GM19035 (cell line): ENCODE data around the gene CD34.
A peak's percentile ranks its signal among the peaks of the same experiment; 100 is the strongest.
"Not testable (repeated sequence)": the region's sequence is repeated elsewhere in the genome, so short reads cannot be mapped to it uniquely, and the experiment has no call there.

Source experiments
- ATAC-seq: cut with Tn5 transposase; IDR thresholded peaks from one replicate; pipeline ENCODE4 v1.9.1; 2021; ENCODE audit not compliant: unreplicated experiment

CD34 gene

DNA sequence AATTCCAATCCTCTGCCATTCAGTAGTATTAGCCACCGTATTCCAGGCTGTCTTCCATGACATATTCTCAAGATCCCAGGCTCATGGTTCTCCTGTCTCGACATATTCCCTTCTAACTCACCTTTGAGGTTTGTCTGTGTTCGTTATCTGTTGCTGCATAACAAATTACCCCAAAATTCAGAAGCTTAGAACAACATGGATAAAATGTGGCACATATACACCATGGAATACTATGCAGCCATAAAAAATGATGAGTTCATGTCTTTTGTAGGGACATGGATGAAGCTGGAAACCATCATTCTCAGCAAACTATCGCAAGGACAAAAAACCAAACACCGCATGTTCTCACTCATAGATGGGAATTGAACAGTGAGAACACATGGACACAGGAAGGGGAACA, 33.0 kb downstream of the CD34 start:
- not testable (repeated sequence) for ATAC-seq

DNA sequence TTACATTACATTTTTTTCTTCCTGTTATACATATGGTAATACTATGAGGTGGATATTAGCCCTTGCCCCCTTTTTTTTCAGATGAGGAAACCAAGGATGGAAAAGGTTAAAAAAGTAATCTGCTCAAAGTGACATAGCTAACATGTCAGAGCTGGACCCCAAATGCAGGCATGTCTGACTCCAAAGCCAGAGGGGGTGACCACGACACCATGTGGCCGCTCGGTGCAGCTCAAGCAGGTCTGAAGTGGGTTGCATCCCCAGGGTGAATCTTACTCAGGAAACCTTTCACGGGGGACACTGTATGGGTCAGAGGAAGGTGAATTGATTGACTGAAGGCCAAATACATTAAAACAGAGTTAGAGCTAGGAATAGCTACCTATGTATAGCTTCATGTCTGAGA, 34.8 kb downstream of the CD34 start:
- ATAC-seq: no peak

DNA sequence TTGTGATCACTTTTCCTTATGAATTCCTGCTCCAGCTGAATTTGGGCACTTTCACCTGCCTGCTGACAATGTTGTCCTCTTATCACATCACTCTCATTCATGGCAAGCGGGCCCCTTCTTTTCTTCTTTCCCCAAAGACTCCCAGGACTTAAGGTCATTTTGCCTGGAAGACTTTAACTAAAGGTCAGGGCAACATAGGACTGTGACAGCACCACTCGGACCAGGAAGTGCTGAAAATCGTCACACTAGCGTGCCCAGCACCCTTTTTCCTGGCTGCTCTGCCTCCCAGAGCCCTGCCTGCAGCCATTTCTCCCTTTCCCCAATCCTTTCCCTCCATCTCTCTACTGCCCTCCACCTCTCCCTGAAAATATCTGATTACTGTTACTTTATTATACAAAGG, 35.4 kb downstream of the CD34 start:
- no peak for ATAC-seq

DNA sequence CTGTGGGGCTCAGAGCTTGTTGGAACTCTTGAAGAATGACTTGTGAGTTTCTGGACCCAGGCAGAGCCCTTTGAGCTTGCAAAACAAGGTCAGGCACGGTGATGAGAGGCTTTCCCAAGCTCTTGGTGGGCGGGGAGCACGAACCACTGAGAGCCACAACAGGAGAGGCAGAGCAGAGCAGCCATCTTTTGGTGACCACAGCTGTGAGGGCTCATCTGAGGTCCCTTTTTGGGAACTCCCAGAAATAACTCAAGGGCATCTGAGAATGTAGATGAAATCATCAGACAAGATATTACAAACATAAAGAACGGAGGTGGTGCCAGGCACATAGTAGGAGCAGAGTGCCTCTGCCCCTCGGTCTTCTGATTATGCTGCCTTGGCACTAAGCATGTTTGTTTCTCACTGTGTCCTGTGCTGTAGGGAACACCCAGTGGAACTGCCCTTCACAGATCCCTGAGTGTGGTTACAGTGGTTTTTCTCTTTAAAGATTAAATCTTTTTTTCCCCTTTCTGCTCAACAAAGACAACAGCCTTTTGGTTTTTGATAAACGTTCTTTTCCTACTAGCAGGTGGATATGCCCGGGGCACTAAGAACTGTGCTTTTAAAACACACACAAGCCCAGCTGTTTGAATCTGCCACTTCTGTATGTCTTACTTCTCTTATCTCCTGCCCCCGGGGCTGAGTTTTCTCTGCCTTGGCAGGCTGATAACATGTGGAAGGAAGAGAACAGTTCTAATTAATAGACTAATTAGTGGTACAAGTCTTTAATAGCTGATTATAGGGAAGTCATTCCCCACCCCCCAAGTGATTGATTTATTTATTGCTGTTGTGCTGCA, 37.7 kb downstream of the CD34 start:
- no peak for ATAC-seq

DNA sequence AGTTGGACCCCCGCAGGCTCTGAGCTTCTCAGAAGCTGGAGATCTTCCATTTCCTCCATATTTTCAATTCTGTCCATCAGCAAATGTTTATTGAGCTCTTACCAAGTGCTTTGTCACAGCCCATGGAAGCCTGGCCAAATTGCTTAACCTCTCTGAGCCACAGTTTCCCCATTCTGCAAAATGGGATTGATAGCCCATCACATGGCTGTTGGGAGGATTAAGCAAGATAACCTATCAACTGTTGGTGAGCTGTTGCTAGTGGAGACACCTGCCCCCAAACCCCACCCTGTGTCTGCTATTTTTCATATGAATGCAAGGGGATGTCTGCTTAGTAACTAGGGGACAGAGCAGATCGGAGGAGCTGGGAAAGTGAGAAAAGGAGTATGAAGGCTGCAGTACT, 38.3 kb downstream of the CD34 start:
- no peak for ATAC-seq

DNA sequence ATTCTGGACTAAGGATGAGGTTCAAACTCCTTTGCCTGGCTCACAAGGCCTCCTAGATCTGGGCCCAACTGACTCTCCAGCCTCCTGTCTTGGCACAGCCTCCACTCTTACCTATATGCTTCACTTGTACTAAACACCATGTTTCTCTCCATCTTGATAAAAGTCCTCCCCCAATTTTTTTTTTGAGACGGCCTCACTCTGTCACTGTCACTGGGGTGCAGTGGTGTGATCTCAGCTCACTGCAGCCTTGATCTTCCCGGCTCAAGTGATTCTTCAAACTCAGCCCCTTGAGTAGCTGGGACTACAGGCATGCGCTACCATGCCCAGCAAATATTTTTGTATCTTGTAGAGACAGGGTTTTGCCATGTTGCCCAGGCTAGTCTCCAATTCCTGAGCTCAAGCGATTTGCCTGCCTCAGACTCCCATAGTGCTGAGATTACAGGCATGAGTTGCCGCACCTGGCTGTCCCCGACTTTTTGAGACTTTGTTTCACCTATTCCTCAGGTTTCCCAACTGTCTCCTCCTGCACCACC, 39.7 kb downstream of the CD34 start:
- no peak for ATAC-seq

DNA sequence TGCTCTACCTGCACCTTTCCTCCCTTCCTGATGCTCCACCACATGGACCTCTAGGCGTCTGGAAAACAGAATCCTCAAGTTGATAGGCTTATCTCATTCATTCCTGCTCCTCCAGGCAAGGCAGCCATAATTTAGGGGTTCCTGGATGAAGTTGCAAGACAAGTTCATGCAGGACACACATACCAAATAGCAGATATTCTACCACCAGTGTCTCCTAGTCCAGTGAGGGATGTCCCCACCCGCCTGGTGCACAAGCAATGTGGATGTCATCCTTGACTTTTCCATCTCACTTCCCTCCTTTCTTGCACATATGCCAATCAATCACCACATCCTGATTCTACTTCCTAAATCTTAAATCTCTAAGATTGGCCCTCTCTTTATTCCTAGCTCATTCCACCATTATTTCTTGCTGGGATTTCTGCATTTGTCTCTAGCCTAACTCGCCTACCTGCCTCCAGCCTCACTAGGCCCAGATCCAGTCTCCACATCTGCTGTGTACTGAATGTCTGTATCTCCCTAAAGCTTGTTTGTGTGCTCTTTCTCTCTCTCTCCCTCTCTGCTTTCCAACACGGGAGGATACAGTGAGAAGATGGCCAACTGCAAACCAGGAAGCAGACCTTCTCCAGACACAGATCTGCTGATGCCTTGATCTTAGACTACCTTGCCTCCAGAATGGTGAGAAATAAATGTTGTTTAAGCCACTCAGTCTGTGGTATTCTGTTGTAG, 40.5 kb downstream of the CD34 start:
- ATAC-seq: no peak

DNA sequence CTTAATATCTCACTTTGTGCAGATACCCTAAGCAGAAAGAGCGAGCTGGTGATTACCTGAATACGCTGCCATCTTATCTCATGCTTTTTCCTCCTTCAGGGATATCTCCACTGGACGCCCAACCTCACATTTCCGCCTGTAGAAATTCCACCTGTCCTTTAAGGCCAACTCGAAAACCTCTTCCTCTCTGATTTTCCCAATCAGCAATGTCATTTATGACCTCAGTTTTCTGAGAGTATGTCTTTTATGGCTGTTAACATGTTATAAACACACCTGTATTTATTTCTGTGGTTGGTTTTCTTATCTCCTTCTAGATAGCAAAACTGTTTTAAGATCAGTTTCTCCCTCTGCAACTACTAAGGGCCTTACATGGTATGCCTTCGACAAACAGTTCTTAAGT, 41.1 kb downstream of the CD34 start:
- ATAC-seq: no peak

DNA sequence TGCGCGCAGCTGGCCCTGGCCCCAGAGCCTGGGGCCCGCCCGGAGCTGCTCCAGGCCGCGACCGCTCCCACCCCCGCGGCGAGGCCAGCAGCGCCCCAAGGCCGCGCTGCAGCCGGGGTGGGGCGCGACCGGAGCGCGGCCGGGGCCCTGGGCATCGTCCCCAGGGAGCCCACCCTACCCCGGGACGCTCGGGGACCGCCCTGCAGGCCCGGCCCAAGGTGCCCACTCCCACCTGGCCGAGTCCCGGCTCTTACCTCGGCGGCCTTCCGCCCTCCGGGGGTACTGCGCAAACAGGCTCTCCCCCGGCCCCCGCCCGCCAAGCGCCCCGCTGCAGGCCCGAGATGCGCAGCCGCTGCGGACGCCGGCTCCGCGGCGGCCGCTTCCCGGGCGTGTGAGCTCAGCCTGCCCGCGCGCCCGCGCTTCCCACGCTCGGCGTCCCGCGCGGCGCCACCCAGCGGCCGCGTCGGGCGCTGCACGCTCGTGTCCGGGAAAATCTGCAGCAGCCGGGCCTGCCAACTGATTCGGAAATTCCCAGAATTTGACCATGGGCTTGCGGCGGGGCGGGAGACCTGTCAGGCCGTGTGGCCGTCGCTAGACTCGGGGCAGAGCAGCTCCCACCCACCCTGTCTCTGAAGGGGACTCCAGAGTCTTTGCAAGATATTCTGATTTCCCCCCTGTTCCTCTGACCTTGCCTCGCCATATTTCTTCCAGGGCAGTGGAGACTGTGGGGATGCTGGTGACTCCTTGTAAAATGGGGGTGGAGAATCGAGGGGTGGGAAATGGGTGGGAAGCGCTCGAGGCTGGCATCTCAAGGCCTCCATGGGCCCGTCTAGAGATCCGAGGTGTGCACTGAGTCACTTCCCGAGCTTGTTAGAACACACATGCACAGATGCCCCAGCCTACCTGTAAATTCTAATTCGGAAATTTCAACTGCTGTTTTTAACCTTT, 41.9 kb downstream of the CD34 start:
- ATAC-seq: peak; percentile 65

DNA sequence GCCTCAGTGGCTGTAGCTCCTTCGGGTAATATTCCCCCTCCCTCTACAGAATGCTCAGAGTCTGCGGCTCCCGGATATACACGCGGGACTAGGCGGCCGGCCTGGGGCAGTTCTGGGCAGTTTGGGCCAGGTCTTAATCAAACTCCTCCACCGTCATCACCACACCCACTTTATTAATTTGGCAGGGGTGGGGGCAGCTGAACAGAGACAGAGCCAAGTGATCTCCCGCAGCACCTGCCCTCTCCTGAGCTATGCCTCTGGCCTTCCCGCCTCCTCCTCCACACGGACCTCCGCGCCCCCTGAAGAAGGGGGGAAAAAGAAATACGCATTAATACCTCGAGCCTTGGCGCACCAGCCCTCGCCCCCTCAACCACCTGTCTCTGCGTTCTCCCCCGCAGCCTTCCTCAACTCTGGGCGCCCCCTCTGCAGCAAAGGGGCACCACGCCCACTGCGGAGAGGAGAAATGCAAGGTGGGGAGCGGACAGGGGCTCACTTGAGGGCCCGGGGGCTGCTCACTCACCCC, 42.6 kb downstream of the CD34 start:
- no peak for ATAC-seq

DNA sequence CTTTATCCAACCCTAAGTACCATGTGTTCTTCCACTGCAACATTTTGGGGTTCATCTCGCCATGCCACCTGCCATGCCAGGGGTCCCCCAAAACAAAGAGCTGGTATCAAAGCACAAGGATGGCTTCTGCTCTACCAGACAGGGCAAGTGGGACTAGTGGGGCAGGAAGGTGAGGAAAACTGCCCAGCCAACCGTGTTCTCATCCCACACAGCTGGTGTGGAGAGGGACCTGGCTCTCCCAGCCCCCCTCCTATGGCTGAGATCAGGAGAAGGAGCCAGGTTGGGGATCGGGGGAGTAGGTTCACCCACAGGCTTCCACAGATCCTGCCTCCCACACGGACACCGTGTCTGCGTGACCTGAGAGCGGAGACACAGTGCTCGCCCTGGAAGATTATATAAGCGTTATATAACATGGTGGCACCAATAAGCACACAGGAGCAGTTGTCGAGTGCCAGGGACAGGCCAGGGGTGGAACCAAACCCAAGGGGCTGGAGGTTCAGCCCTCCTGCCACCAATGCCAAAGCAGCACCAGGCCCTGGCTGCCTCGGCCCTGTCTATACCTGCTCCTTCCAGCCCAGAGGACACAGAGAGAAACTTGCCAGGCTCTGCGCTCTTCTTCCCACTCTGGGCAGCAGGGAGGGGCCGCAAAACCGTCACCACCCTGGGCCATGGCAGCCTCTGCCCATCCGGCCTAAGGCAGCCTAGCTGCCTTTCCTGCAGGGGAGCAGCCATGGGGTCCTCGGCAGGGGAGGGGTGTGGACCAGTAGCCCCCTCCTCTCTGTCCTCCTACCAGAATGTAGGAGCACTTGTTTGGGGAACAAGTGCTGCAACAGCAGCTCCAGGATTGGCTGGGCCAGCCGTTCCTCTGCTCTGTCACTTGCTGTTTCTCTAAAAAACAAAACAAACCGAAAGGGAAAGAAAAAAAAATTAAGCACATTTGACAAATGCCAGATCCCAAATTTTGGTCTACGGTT, 43.5 kb downstream of the CD34 start:
- ATAC-seq: no peak

DNA sequence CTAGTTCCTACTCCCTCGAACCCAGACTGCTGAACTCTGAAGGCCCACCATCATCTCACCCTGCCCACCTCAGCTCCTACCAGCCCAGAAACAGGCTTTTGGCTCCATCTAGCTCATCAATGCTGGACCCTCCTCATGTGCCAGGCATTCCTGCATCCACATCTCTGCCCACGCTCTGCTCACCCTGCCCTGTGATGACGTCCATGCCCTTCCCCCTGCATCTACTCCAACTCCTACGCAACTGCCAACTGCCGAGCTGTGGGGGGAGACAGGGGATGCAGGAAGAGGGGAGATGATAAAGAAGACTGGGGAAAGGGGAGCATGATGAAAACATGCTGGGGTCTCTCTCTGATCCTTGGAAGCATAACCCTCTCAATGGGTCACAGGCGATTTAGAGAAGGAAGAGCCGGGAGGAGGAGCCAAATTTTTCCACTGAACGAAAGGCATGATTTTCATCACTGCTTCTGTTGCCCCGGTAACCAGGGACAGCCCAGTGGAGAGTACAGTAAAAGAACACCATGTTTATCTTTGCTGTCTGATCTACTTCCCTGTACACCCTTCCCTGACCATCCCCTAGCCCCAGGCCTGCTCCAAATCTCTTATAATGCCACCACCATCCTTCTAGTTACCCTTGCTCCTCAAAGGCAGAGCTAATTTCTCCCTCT, 44.3 kb downstream of the CD34 start:
- no peak for ATAC-seq

DNA sequence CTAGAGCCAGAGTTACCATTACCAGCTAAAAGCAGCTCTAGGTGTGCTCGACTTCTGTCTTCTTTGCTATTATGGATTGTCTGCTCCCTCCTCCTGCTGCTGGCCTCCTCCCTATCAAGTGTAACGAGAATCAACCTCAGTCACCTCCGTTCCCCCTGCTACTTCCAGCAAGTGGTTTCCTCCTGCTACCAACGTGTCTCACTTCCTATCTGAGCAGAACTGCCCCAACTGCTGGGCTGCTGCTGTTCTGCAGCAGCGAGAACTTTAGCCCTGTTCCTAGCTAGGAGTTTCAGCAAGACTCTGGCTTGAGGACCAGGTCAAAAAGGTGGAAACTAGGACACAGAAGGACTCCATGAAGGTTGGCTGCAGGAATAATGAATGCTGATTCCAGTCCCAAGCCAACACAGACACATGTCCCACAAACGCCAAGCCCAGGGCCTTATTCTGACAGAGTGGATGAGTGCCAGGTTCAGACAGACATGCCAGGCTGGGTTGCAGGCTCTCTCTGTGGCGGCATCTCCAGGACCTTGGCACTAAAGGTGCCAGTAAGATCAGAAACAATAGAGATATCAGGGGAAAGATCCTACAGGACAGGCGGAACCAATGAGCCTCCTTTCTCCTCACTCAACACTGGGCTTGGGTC, 46.9 kb downstream of the CD34 start:
- ATAC-seq: no peak

DNA sequence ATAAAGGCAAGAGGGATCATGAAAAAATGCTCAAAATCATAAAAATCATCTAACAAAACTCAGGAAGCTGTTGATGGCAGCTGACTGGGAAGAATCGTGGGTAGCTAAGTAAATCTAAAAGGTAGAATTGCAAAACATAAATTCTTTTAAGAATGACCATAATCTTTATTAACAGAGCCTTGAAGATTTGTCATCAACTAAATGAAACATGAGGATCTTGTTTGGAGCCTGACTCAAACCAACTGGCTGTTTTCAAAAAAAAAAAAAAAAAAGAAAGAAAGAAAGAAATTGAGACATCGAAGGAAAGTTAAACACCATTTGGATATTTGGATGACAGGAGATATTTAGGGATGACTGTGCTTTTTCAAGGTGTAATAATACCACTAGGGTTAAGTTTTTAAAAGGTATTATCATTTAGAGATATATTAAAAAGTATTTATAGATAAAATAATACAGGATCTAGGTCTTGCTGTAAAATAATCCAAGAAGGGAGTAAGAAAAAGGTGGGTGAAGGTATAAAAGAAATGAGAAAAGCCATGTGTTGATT, 48.6 kb downstream of the CD34 start:
- no peak for ATAC-seq

DNA sequence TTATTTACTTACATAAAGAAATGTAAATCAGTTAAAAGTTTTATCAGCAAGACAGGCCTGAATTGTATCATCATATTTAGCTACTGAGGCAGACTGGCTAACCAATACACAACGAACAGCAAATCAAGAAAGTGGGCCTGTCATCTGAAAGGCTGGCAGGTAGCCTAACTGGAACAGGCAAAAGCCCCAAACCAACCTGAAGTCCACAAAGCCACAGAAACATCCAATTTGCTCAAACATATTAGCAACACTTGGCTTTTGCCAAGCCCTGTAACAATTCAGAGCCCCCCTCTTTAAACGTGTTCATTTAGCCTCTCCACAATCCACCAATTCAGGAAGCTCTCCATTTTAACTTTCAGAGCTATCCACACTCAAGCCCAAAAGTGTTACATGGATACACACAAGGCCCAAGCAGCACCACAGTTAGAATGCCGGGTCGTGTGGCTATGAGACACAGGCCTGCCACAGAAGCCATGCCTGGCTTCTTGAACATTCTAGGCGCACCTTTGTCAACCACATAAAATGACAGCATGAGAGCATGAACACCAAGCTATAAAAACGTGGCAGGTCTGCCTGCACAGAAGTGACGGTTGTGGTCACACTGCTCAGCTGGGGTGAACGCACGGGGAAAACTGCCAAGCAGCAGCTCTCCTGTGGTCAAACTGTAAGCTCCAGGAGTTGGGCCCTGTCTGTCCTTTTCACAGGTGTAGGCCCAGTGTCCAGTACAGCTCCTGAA, 49.3 kb downstream of the CD34 start:
- no peak for ATAC-seq

DNA sequence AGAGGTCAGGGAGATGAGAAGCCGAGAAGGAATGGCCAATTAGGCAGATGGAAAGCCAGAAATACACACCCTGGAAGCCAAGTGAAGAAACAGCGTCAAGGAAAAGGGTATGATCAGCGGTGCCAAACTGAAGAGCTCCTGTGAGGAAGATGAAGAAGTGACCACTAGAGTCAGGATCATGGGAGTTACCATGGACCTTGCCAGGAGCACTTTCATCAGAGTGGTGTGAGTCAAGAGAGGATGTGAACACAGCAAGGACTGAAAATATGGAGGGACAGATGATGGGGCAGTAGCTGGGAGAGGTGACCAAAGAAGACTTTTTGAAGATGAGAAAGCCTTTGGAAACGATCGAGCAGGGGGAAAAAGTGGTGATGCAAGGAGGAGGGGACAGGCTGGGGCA, 50.4 kb downstream of the CD34 start:
- ATAC-seq: no peak

DNA sequence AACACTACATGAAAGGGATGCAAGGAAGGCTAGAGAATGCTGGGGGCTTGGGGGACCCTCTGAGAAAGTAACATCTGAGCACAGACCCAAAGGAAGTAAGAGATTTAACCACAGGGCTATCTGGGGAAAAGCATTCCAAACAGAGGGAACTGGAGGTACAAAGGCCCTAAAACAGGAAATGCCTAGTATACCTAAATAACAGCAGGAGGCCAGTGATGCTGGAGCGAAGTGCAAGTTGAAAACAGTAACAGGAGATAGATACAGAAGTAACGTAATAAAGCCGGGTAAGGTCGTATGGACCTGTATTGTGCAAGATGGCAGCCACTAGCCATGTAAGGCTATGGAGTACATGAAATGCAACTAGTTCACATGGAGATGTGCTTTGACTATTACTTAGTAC, 52.1 kb downstream of the CD34 start:
- ATAC-seq: no peak

DNA sequence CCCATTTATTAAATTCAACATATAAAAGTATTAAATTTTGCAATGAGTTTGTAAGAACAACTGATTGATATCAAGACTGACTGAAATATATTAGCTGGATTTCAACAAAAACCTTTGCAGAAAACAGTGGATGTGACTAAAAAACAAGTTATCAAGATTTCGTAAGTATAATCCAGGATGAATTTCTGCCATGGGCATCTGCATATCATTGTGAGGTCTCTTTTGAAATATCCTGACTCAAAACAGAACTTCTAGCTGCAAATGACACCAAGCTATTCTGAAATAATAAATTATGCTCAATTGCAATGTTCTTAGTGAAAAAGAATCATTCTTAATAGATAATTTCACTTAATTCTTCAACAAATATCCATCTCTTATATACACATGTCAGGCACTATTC, 52.6 kb downstream of the CD34 start:
- no peak for ATAC-seq
